ENCODE measurements around the gene ZBTB9. TPM values are rescaled to one million over a fixed set of nuclear protein-coding genes. Genes with fewer than 3 reads are reported as not detected.

The ZBTB9 gene
- total RNA-seq, 2 donors from 2014 or later, result 18.0 to 20.6 TPM

DNA sequence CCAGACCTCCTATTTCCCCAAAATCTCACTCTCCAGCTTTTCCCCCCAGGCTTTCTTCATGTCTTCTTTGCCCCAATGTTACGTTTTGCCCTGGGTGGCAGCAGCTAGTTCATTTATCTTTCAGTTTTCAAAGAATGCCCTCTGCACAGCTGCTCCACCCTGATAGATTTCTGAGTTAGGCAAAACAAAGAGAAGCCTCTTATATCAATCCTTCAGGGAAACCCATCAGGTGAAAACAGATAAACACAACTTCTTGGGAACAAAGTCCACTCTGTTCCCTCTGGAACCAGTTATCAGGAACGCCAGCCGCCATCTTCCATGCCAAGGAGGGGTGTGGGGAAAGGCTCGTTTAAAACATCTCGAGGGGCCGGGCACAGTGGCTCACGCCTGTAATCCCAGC, 34.0 kb downstream of the ZBTB9 start:
- H3K27ac ChIP-seq (ENCODE audit: low read depth, low read length), result no peak overlapping the region
- Mint-ChIP-seq H3K9me3 (peaks cover 10% of the 10 kb centered on the region), H3K27me3 (ENCODE audit: insufficient read depth) (peaks cover 14% of the 10 kb centered on the region), H3K4me3 (no peak overlapping the region), H3K4me1 (peaks cover 7% of the 10 kb centered on the region), H3K36me3 (ENCODE audit: low read depth) (peaks cover 2% of the 10 kb centered on the region), H3K27ac (no peak overlapping the region)
- 85 to 90% methylated on average over 7 of the region's 7 CpGs for WGBS, 2 experiments (ENCODE audit: insufficient coverage in 1 of 2, insufficient read length in 1 of 2)
- no peaks in the 10 kb centered on the region for H3K27me3 ChIP-seq (ENCODE audit: control insufficient read depth, insufficient read depth, low read length, poor library complexity, severe bottlenecking)
- H3K9me3 ChIP-seq (ENCODE audit: control insufficient read depth, low read length), result no peaks in the 10 kb centered on the region
- H3K4me1 ChIP-seq (ENCODE audit: control insufficient read depth, insufficient read depth, low read length), result no peaks in the 10 kb centered on the region
- H3K4me3 ChIP-seq (ENCODE audit: low read length), result peak overlapping the region; percentile 43
- H3K36me3 ChIP-seq (ENCODE audit: control insufficient read depth, insufficient read depth, low read length), result no peaks in the 10 kb centered on the region
- DNase-seq, result no peak
- TF ChIP-seq, protein P1, sequence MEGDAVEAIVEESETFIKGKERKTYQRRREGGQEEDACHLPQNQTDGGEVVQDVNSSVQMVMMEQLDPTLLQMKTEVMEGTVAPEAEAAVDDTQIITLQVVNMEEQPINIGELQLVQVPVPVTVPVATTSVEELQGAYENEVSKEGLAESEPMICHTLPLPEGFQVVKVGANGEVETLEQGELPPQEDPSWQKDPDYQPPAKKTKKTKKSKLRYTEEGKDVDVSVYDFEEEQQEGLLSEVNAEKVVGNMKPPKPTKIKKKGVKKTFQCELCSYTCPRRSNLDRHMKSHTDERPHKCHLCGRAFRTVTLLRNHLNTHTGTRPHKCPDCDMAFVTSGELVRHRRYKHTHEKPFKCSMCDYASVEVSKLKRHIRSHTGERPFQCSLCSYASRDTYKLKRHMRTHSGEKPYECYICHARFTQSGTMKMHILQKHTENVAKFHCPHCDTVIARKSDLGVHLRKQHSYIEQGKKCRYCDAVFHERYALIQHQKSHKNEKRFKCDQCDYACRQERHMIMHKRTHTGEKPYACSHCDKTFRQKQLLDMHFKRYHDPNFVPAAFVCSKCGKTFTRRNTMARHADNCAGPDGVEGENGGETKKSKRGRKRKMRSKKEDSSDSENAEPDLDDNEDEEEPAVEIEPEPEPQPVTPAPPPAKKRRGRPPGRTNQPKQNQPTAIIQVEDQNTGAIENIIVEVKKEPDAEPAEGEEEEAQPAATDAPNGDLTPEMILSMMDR (conservative IDR thresholded peaks at IDR 0.05), result no peak
- no peak overlapping the region for H3K9ac ChIP-seq (ENCODE audit: extremely low read depth, low read length, poor library complexity, severe bottlenecking)

DNA sequence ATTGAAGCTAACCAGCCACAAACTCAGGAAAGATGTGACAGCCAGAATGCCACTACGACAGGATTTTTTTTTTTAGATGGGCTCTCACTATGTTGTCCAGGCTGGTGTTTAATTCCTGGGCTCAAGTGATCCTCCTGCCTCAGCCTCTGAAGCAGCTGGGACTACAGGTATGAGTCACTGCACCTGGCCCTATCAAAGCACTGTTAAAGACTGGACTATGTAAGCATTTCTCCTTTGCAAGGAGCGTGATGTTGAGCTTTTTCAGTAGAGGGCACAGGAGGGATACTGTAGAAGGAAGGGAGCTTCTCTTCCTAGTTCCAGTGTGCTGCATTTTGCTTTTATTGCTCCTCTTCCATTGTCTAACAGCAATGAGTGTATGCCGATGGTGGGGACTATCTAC, 35.8 kb downstream of the ZBTB9 start:
- TF ChIP-seq, protein P1 (conservative IDR thresholded peaks at IDR 0.05), result peak; percentile 26

DNA sequence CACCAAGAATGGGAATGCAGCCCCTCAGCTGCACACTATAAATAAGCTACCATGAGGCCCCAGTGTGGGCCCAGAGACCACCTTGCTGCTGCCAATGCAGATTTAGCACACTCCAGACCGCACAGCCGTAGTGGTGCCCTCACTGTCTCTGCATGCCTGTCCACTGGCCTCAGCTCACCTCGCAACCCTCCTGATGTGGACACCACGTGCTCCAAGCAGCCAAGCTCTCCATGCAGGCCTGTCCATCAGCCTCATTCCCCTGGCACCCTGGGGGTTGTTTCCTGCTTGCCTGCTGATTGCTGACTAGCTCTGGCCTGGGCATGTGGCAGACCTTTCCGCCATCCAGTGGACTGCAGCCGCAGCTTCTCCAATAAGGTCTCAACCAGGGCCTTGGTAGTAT, 36.2 kb downstream of the ZBTB9 start:
- Histone ChIP-seq H3K4me3 (ENCODE audit: low read length) (no peak overlapping the region), H3K27ac (ENCODE audit: low read depth, low read length) (no peak overlapping the region), H3K9me3 (ENCODE audit: control insufficient read depth, low read length) (no peaks in the 10 kb centered on the region), H3K36me3 (ENCODE audit: control insufficient read depth, insufficient read depth, low read length) (no peaks in the 10 kb centered on the region), H3K9ac (ENCODE audit: extremely low read depth, low read length, poor library complexity, severe bottlenecking) (no peak overlapping the region), H3K4me1 (ENCODE audit: control insufficient read depth, insufficient read depth, low read length) (no peaks in the 10 kb centered on the region), H3K27me3 (ENCODE audit: control insufficient read depth, insufficient read depth, low read length, poor library complexity, severe bottlenecking) (no peaks in the 10 kb centered on the region)
- Mint-ChIP-seq H3K9me3 (peaks cover 6% of the 10 kb centered on the region), H3K27ac (no peak overlapping the region), H3K36me3 (ENCODE audit: low read depth) (peaks cover 2% of the 10 kb centered on the region), H3K4me3 (no peak overlapping the region), H3K27me3 (ENCODE audit: insufficient read depth) (peaks cover 14% of the 10 kb centered on the region), H3K4me1 (peaks cover 7% of the 10 kb centered on the region)
- TF ChIP-seq, protein P1 (conservative IDR thresholded peaks at IDR 0.05), result no peak
- peak; percentile 65 for DNase-seq
- 84 to 90% methylated on average over 6 of the region's 6 CpGs for WGBS, 2 experiments (ENCODE audit: insufficient coverage in 1 of 2, insufficient read length in 1 of 2)

More for the DNA sequence above, 35.8 kb downstream of the ZBTB9 start:
- no peaks in the 10 kb centered on the region for H3K27me3 ChIP-seq (ENCODE audit: control insufficient read depth, insufficient read depth, low read length, poor library complexity, severe bottlenecking)
- no peak for DNase-seq
- peaks cover 2% of the 10 kb centered on the region for H3K36me3 Mint-ChIP-seq (ENCODE audit: low read depth)
- H3K27ac Mint-ChIP-seq, result no peak overlapping the region
- 73 to 86% methylated on average over 3 of the region's 3 CpGs for WGBS, 2 experiments (ENCODE audit: insufficient coverage in 1 of 2, insufficient read length in 1 of 2)
- H3K4me3 Mint-ChIP-seq, result no peak overlapping the region
- peaks cover 14% of the 10 kb centered on the region for H3K27me3 Mint-ChIP-seq (ENCODE audit: insufficient read depth)
- H3K4me1 ChIP-seq (ENCODE audit: control insufficient read depth, insufficient read depth, low read length), result no peaks in the 10 kb centered on the region
- H3K9ac ChIP-seq (ENCODE audit: extremely low read depth, low read length, poor library complexity, severe bottlenecking), result no peak overlapping the region
- peaks cover 7% of the 10 kb centered on the region for H3K4me1 Mint-ChIP-seq
- H3K4me3 ChIP-seq (ENCODE audit: low read length), result no peak overlapping the region
- peaks cover 6% of the 10 kb centered on the region for H3K9me3 Mint-ChIP-seq
- H3K9me3 ChIP-seq (ENCODE audit: control insufficient read depth, low read length), result no peaks in the 10 kb centered on the region
- H3K36me3 ChIP-seq (ENCODE audit: control insufficient read depth, insufficient read depth, low read length), result no peaks in the 10 kb centered on the region
- no peak overlapping the region for H3K27ac ChIP-seq (ENCODE audit: low read depth, low read length)

All from endodermal cell (in vitro differentiated cells).